HG02759 (cell line): ENCODE data around the gene EMILIN1.
A peak's percentile ranks its signal among the peaks of the same experiment; 100 is the strongest.
"Not testable (repeated sequence)": the region's sequence is repeated elsewhere in the genome, so short reads cannot be mapped to it uniquely, and the experiment has no call there.

Source experiments
- ATAC-seq: cut with Tn5 transposase; IDR thresholded peaks from one replicate; pipeline ENCODE4 v1.9.1; 2021; ENCODE audit warnings: mild to moderate bottlenecking, moderate library complexity; ENCODE audit not compliant: unreplicated experiment

The EMILIN1 gene

DNA sequence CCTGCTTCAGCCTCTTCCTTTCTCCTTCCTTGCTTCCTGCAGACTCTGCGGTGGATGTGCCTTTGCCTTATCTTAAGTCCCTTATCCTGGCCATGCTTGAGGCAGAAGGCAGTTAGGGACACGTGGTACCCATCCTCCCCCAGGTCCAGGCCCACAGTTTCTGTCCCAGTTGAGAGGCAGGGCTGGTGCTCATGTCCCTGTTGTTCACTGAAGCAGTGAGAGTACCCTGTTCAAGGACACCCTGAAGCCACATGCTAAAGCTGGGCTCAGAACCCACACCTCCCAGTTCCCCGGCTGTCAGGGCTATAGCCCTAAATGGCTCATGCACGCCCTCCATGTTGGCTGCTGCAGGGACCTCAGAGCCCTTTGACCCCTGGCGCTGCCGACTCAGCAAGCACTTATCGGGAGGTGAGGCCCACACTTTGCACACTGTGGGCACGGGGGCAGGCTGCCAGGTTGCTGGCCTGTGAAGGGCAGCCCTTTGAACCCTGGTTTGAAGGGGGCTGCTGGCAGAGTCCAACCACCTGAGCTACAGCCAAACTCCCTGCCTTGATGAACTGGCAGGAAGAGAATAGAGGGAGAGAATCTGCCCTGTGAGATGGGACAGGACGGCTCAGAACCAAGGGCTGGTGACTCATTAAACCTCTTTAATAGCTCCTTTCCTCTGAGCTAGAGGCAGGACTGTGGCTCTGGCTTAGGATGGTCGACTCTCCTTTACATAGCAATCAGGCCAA lies 14.4 kb downstream of the EMILIN1 start:
- no peak for ATAC-seq

DNA sequence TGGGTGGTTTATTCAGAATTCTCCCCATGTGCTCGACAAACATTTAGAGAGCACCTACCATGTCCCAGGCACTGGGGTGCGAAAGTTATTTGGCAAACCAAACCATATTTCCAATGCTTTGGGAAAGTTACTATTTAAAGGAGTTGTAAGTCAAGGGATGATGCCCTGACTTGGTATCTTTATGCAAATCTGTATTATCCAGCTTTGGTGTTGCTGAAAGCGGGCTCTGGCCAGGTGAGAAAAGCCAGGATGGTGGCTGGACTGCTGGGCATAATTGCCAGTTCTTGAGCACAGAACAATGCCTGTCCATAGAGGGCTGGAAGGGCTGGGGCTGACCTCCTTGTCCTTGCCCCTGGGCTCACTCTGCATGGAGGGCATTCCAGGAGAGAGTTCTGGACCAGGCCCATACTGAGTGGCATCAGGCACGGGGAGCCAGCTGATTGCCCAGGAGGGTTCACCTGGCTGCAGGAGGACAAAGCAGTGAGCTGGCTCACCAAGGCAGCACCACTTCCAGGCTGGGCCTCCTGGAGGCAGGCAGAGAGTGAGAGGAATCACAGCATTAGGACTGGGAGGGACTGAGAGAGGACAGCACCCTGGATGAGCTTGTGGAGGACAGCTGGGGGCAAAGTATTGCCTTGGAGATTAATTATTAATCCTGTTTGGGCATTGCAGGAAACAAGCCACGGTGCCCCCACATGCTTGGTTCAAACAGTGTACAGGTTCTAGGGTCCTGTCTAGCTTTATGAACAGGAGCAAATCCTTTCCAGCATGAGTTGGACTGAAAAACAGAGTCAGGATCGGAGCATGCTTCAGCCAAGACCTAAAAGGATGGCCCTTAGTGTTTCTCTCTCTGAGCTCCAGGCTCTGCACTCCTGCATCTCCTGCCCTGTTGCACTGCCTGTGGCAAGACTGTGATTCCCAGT lies 15.3 kb downstream of the EMILIN1 start:
- no peak for ATAC-seq

- ATAC-seq, result no peak
Observed at GRCh38 chr2:27094353-27094984, 16.1 kb downstream of the EMILIN1 start.

DNA sequence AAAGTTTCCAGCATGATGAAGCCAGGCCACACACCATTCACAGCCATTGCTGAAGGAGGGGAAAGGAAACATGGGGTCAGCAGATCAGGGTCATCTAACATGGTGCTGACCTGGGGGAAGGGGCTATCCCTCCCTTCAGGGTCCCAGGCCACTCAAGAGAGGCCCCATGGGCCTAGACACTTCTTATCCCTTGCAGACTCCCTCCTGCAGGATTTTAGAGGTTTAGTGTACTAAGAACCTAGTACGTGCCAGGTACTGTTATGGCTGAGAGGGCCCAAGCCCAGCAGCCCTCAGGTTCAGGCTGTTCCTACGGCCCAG lies 17.0 kb downstream of the EMILIN1 start:
- ATAC-seq, result no peak

DNA sequence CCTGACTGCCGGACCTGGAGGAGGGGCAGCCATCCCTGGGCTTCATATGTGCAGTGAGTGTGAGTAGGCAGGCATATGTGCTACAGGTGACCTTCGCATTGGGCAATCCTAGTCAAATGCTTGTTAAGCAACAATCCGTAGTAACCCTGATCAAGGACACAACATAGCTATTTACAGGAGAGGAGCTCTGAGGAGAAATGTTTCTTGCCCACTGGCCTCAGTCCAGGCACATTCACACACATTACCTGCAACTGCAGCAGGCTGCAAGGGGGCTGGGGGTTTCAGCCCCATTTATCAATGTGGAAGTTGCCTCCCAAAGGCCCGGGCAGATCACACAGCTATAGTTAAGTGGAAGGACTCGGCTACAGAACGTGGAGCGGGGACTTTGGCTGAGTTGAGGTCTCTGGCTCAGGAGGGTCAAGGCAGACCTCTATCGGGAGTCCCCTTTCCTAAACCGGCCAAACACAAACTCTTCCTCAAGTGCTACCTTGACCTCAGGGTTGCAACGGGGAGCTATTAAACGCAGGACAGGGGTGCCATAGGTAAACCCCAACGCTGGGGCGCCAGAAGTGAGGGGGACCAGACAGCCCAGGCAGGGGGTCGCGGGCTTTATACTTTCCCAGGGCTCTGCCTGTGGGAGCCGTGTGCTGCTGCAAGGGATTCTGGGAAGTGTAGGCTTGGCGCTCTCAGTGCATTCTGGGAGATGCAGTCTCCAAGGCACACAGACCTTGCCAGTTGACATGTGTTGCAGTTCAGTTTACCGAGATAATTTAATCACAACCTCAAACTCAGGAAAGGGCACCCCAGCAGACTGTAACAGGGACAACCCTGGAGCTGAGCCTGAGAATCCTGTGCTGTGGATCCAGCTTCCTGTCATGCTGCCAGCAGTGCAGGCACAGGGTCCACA lies 17.6 kb downstream of the EMILIN1 start:
- peak; percentile 44 for ATAC-seq

- ATAC-seq, result no peak
Observed at GRCh38 chr2:27096748-27097297, 18.4 kb downstream of the EMILIN1 start.

- ATAC-seq, result no peak
Observed at GRCh38 chr2:27097341-27097740, 18.9 kb downstream of the EMILIN1 start.

DNA sequence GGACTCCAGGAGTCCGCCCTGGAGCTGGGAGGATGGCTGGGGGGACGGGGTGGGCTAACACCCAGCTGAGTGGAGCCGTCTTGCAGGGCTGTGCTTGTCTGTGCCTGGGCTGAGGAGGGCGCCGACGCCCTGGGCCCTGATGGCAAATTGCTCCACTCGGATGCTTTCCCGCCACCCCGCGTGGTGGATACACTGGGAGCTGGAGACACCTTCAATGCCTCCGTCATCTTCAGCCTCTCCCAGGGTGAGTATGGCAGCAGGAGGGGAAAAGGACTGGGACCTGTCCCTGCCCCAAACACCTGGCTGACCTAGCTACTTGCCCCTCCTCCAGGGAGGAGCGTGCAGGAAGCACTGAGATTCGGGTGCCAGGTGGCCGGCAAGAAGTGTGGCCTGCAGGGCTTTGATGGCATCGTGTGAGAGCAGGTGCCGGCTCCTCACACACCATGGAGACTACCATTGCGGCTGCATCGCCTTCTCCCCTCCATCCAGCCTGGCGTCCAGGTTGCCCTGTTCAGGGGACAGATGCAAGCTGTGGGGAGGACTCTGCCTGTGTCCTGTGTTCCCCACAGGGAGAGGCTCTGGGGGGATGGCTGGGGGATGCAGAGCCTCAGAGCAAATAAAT lies 21.0 kb downstream of the EMILIN1 start:
- ATAC-seq, result no peak

DNA sequence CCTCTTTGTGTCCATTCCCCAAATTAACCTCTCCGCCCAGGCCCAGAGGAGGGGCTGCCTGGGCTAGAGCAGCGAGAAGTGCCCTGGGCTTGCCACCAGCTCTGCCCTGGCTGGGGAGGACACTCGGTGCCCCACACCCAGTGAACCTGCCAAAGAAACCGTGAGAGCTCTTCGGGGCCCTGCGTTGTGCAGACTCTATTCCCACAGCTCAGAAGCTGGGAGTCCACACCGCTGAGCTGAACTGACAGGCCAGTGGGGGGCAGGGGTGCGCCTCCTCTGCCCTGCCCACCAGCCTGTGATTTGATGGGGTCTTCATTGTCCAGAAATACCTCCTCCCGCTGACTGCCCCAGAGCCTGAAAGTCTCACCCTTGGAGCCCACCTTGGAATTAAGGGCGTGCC lies 21.6 kb downstream of the EMILIN1 start:
- no peak for ATAC-seq

DNA sequence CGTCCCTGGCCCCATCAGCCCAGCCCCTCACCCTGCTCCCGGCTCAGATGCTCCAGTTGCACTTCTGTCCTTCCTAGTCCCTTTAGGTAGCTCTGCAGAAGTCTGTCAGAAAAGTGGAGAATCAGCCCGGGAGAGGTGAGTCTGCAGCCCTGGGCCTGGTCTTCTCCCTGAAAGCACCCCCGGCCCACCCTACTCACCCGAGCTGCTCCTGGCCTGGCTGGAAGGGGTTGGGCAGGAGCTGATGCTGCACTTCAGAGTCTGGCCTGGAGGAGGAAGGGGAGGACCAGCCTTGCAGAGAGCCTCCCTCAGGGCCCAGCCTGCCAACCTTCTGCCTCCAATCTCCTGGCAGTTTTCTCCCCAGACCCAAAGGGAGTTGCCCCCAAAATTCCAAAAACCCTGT lies 23.9 kb downstream of the EMILIN1 start:
- no peak for ATAC-seq

DNA sequence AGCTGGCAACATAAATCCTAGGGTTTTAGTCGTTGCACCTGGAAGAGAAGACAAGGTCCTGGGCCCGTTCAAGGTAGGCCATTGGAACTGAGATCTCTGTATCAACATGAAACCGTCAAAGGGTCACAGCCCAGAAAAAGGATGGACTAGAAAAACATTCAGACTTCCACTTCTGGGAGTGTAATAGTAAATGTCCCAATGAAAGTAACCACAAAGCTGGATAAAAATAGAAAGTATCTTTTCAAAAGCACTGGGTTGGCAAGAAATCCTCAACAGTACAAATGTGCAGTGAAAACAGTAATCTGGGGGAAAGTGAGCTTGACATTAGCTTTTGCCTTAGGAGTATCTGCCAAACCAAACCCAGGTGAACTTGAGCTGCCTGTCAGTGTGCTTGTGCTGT lies 27.6 kb downstream of the EMILIN1 start:
- no peak for ATAC-seq

DNA sequence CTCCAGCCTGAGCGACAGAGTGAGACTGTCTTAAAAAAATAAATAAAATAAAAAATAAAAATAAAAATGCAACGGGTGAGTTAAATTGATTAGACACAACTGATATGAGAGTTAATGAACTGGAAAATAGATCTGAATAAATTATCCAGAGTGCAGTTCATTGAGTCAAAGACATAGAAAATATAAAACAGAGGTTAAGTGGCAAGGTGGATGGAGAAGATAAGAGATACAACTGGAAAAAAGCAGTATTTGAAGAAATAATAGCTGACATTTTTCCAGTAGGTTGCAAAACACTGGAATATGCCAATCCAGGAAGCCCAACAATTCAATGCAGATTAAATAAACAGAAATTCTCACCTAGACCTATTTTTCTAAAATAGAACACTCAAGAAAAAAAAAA lies 29.8 kb downstream of the EMILIN1 start:
- no peak for ATAC-seq

DNA sequence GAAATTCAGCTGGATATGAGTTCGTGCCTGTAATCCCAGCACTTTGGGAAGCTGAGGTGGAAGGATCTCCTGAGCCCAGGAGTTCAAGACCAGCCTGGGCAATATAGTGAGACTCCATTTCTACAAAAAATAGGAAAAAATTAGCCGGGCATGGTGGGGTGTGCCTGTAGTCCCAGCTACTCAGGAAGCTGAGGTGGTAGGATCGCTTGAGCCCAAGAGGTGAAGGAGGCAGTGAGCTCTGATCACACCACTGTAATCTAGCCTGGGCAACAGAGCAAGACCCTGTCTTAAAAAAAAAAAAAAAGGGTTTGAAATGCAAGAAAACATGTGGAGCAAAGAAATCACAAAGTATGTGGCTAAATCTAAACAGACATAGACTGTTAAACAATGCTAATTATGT lies 30.7 kb downstream of the EMILIN1 start:
- ATAC-seq, result no peak

GRCh38 chr2:27110603-27111352 lies 32.4 kb downstream of the EMILIN1 start:
- not testable (repeated sequence) for ATAC-seq

GRCh38 chr2:27111392-27112078 lies 33.1 kb downstream of the EMILIN1 start:
- not testable (repeated sequence) for ATAC-seq

DNA sequence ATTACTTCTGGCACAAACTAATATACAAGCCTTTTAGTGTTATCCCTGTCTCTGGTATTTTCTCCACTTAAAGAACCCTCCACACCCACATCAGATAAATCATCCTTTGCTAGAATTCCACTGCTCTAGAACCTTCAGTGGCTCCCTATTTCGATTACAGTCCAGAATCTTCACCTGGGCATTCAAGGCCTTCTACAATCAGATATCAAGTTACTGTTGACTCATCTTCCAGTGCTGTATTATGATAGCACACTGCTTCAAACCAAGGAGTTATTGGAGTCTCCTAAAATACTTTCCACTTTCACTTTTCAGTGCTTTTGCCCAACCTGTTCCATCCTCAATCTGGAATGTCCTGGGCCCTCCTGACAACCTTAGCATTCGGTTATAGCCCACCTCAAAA lies 37.1 kb downstream of the EMILIN1 start:
- no peak for ATAC-seq

DNA sequence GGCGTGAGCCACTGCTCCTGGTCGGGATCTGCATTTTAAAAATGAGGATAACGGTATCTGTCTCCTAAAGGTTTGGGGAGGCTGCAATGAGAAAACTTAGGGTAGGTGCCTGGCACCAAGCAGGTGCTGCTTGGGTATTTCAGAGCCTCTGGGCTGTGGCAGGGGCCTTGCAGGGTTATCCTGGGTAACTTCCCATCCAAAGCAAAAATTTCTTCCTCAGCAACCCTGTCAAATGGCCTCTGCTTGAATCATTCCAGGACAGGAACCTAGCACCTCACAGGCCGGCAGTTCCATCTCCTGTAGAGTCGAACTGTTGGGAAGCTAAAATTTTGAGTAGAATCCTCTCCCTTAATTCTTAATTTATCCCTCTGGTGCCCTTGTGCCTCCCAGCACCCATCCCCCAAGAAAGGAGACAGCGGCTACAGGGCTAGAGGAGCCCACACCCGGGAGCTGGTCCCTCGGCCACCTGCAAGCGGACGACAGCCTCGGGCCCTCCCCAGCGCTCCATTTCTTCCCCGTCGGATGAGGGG lies 39.6 kb downstream of the EMILIN1 start:
- no peak for ATAC-seq

DNA sequence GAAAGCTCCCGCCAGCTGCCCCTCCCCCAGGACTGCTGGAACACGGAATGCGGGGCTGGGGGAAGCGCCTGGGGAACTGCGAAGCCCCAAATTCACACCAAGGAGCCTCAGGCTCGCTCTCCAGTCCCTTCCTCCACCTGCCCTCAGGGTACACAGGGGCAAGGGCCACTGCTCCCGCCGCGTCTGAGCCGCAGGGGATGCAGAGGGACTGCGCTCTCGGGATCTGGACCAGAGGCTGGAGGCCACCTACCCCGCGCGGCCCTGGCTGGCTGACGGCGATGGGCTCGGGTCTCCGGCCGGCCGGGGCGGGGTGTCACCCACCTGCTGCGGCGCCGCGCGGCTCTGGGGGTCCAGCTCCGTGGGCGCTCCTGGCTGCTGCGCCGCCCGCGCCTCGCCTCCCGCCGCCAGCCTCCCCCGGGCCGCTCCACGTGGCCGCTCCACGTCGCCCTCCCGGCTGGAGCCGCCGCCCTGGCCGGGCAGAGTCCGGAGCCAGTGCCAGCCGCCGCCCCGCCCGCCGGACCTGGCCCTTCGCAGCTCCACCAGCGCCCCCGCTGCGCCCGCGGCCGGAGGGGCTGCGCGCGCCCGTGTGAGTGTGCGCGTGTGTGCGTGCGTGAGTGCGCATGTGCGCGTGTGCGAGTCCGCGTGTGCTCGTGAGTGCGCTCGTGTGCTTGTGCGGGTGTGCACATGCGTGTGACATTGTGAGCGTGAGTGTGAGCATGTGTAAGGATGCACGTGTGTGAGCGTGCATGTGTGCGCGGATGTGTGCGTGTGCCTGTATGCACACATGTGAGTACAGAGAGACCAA lies 40.3 kb downstream of the EMILIN1 start, which contains the start of gene CGREF1:
Gene CGREF1, minus strand, starts transcription at position 604 of the 805 bp plus-strand sequence. CDS start 14,762 bp downstream, outside the sequence.
- no peak for ATAC-seq
